K562 (cell line): ENCODE results near the gene POC1B. TPM values are rescaled to one million over a fixed set of nuclear protein-coding genes. Genes with fewer than 3 reads are reported as not detected.

Experiments
- BMI1 ChIP-seq: fragments of 150-350 bp; IDR thresholded peaks from 2 replicates; pipeline ENCODE4 v1.6.1; 2014; ENCODE audit warnings: low read length
- MEIS2 ChIP-seq: fragments of 450-650 bp; IDR thresholded peaks from 2 replicates; pipeline ENCODE4 v1.6.1; 2014; ENCODE audit warnings: mild to moderate bottlenecking; ENCODE audit not compliant: partially characterized antibody
- NUFIP1 ChIP-seq: fragments of 450-650 bp; IDR thresholded peaks from 2 replicates; pipeline ENCODE4 v1.6.1; 2018; ENCODE audit not compliant: partially characterized antibody
- RCOR1 ChIP-seq, 2 experiments: IDR thresholded peaks; 2 replicates each; pipeline ENCODE4 v1.6.1; 2012; ENCODE audit warnings: low read depth in 2 of 2, low read length in 2 of 2, borderline replicate concordance in 1 of 2, improper control_type of control experiment in 1 of 2
- RFX1 ChIP-seq: fragments of 450-650 bp; IDR thresholded peaks from 2 replicates; pipeline ENCODE4 v1.6.1; 2016; ENCODE audit warnings: mild to moderate bottlenecking, moderate library complexity
- RNF219 ChIP-seq: fragments of 250-450 bp; sonication (Bioruptor Pico); IDR thresholded peaks from 2 replicates; pipeline ENCODE4 v1.5.0; 2022; ENCODE audit warnings: mild to moderate bottlenecking
- SAFB ChIP-seq: fragments of 200-400 bp; formaldehyde crosslinking; IDR thresholded peaks from 2 replicates; pipeline ENCODE4 v1.6.1; 2017; ENCODE audit warnings: low read depth, low read length, borderline replicate concordance
- TEAD1 ChIP-seq, 2 experiments: fragments of 450-650 bp in 1 of 2; sonication (generic) in 1 of 2; formaldehyde crosslinking; IDR thresholded peaks; 2 replicates each; pipeline versions ENCODE4 v1.4.0 to v1.8.0; 2020 to 2022; ENCODE audit warnings: mild to moderate bottlenecking in 2 of 2, missing genetic modification reagents in 1 of 2
- TRIM28 ChIP-seq: fragments of 450-650 bp; IDR thresholded peaks from 2 replicates; pipeline ENCODE4 v1.6.1; 2017
- TSHZ1 ChIP-seq: fragments of 250-450 bp; sonication (Bioruptor Pico); IDR thresholded peaks from 2 replicates; pipeline ENCODE4 v1.4.0; 2020; ENCODE audit warnings: mild to moderate bottlenecking, moderate library complexity
- polyA plus RNA-seq, 8 experiments: library from polyadenylated mRNA; depleted of rRNA in 4 of 8; stranded (reverse) in 5 of 8; unstranded in 3 of 8; fragments of >200 nt; fragmentation: Nextera tagmentation in 2 of 8; fragmentation: Illumina TruSeq in 1 of 8; extraction: Ambion mirVana in 2 of 8; extraction: Trizol in 1 of 8; gene quantifications; 2 replicates each; pipeline versions ENCODE4 v1.2.1 to v1.2.3, GENCODE V29; 2011 to 2014; ENCODE audit warnings: inconsistent platforms in 1 of 8, missing spikeins in 1 of 8
- total RNA-seq, 7 experiments: library from RNA; depleted of rRNA in 6 of 7; stranded (reverse); fragments of >200 nt in 6 of 7; fragmentation: Illumina TruSeq in 2 of 7; extraction: Trizol in 2 of 7; gene quantifications; 2 replicates each; pipeline versions ENCODE4 v1.2.1 to v1.2.3, GENCODE V29; 2011 to 2021; ENCODE audit warnings: low replicate concordance in 1 of 7
- TF ChIP-seq, protein P1 (sequence below), 2 experiments: fragments of 450-650 bp; conservative IDR thresholded peaks; 2 replicates each; pipeline ENCODE4 v1.6.1; 2017; ENCODE audit warnings: mild to moderate bottlenecking in 2 of 2, moderate library complexity in 2 of 2
- TF ChIP-seq, protein P2 (sequence below), 2 experiments: fragments of 450-650 bp; IDR thresholded peaks; 2 replicates each; pipeline ENCODE4 v1.6.1; 2016; ENCODE audit warnings: mild to moderate bottlenecking in 2 of 2, borderline replicate concordance in 1 of 2, low read depth in 1 of 2, moderate library complexity in 1 of 2

POC1B gene
- total and polyA plus RNA-seq, 9 of the 15 experiments (the other 6 are each of a cell fraction or from before 2014, with no cell fraction given), result 4.5 to 16.1 (median 10.4) TPM

- TF ChIP-seq TSHZ1 (CRISPR knock-in tag) (no peak), RNF219 (CRISPR knock-in tag) (no peak), RCOR1 (IDR thresholded peaks at IDR 0.05; ENCODE audit: borderline replicate concordance in 1 of 2, low read depth in 2 of 2, low read length in 2 of 2) (peak; percentile 67 to 94; a peak in 3 of 4 replicates), TRIM28 (no peak), NUFIP1 (no peak), SAFB (no peak), RFX1 (no peak), TEAD1 (CRISPR knock-in tag; IDR thresholded peaks at IDR 0.05) (peak; percentile 79 to 87; a peak in 3 of 4 replicates), MEIS2 (peak; percentile 26), BMI1 (no peak)
- TF ChIP-seq, protein P1, sequence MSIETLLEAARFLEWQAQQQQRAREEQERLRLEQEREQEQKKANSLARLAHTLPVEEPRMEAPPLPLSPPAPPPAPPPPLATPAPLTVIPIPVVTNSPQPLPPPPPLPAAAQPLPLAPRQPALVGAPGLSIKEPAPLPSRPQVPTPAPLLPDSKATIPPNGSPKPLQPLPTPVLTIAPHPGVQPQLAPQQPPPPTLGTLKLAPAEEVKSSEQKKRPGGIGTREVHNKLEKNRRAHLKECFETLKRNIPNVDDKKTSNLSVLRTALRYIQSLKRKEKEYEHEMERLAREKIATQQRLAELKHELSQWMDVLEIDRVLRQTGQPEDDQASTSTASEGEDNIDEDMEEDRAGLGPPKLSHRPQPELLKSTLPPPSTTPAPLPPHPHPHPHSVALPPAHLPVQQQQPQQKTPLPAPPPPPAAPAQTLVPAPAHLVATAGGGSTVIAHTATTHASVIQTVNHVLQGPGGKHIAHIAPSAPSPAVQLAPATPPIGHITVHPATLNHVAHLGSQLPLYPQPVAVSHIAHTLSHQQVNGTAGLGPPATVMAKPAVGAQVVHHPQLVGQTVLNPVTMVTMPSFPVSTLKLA (conservative IDR thresholded peaks at IDR 0.05), result peak; percentile 28 to 69; a peak in 2 of 4 replicates
- TF ChIP-seq, protein P2, sequence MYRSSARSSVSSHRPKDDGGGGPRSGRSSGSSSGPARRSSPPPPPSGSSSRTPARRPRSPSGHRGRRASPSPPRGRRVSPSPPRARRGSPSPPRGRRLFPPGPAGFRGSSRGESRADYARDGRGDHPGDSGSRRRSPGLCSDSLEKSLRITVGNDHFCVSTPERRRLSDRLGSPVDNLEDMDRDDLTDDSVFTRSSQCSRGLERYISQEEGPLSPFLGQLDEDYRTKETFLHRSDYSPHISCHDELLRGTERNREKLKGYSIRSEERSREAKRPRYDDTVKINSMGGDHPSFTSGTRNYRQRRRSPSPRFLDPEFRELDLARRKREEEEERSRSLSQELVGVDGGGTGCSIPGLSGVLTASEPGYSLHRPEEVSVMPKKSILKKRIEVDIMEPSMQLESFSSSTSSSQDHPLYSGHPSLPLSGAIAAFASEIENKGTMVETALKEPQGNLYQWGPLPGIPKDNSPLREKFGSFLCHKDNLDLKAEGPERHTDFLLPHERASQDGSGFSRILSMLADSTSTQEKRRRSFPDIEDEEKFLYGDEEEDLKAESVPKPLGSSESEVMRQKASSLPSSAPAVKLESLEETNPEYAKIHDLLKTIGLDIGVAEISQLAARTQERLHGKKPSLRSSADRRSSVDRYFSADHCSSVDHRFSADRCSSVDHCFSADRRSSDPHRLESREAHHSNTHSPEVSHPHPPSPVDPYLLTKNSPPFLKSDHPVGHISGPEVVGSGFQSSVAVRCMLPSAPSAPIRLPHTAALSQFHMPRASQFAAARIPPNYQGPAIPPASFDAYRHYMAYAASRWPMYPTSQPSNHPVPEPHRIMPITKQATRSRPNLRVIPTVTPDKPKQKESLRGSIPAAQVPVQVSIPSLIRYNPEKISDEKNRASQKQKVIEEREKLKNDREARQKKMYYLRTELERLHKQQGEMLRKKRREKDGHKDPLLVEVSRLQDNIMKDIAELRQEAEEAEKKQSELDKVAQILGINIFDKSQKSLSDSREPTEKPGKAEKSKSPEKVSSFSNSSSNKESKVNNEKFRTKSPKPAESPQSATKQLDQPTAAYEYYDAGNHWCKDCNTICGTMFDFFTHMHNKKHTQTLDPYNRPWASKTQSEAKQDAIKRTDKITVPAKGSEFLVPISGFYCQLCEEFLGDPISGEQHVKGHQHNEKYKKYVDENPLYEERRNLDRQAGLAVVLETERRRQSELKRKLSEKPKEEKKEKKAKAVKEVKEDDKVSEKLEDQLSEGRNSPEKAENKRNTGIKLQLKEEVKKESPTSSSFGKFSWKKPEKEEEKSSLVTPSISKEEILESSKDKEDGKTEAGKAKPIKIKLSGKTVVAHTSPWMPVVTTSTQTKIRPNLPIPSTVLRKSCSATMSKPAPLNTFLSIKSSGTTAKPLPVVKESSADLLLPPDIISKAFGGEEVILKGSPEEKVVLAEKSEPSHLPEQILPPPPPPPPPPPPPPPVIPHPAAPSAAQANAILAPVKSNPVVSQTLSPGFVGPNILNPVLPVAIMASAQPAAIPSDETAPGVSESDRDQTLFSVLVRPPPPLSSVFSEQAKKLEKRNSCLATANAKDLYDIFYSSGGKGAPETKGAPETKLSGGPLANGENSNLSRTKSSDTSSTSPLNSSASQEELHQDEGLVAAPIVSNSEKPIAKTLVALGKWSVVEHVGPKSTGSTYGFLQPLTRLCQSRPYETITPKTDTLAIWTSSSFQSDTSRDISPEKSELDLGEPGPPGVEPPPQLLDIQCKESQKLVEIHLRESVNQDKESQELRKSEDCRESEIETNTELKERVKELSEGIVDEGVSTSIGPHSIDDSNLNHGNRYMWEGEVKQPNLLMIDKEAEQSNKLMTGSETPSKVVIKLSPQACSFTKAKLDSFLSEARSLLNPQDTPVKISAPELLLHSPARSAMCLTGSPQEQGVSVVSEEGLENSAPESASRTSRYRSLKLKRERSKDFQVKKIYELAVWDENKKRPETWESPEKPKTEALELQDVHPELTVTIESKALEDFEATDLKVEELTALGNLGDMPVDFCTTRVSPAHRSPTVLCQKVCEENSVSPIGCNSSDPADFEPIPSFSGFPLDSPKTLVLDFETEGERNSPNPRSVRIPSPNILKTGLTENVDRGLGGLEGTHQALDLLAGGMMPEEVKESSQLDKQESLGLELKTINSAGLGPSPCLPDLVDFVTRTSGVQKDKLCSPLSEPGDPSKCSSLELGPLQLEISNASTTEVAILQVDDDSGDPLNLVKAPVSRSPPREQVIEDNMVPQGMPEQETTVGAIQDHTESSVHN (IDR thresholded peaks at IDR 0.05; ENCODE audit: borderline replicate concordance in 1 of 2, low read depth in 1 of 2), result no peak
Measured at GRCh38 chr12:89393551-89394121, 132.2 kb downstream of the POC1B start (continued).
